ENCODE data around the gene SALL4. TPM values are rescaled to one million over a fixed set of nuclear protein-coding genes. Genes with fewer than 3 reads are reported as not detected.

SALL4 gene
- total RNA-seq, 2 donors from 2014 or later = 333 to 397 TPM

GRCh38 chr20:51837876-51838420, 35.6 kb upstream of the SALL4 start:
- Mint-ChIP-seq H3K9me3 (no peaks in the 10 kb centered on the region), H3K27me3 (ENCODE audit: insufficient read depth) (no peaks in the 10 kb centered on the region), H3K36me3 (ENCODE audit: low read depth) (no peaks in the 10 kb centered on the region), H3K4me3 (no peak overlapping the region), H3K4me1 (peaks cover 5% of the 10 kb centered on the region), H3K27ac (no peak overlapping the region)
- WGBS, 2 experiments (ENCODE audit: insufficient coverage in 1 of 2, insufficient read length in 1 of 2) = 86 to 88% methylated on average over 8 to 10 of the region's 10 CpGs
- DNase-seq = no peak
- Histone ChIP-seq H3K9ac (ENCODE audit: extremely low read depth, low read length, poor library complexity, severe bottlenecking) (no peak overlapping the region), H3K36me3 (ENCODE audit: control insufficient read depth, insufficient read depth, low read length) (no peaks in the 10 kb centered on the region), H3K4me1 (ENCODE audit: control insufficient read depth, insufficient read depth, low read length) (no peaks in the 10 kb centered on the region), H3K27me3 (ENCODE audit: control insufficient read depth, insufficient read depth, low read length, poor library complexity, severe bottlenecking) (no peaks in the 10 kb centered on the region), H3K4me3 (ENCODE audit: low read length) (no peak overlapping the region), H3K27ac (ENCODE audit: low read depth, low read length) (no peak overlapping the region), H3K9me3 (ENCODE audit: control insufficient read depth, low read length) (no peaks in the 10 kb centered on the region)
- TF ChIP-seq CTCF (conservative IDR thresholded peaks at IDR 0.05) = no peak

GRCh38 chr20:51837436-51837835, 35.1 kb upstream of the SALL4 start:
- no peak overlapping the region for H3K4me3 ChIP-seq (ENCODE audit: low read length)
- H3K27me3 Mint-ChIP-seq (ENCODE audit: insufficient read depth) = no peaks in the 10 kb centered on the region
- WGBS, 2 experiments (ENCODE audit: insufficient coverage in 1 of 2, insufficient read length in 1 of 2) = 96 to 100% methylated on average over 2 to 6 of the region's 6 CpGs
- DNase-seq = no peak
- H3K4me1 ChIP-seq (ENCODE audit: control insufficient read depth, insufficient read depth, low read length) = no peaks in the 10 kb centered on the region
- H3K9me3 ChIP-seq (ENCODE audit: control insufficient read depth, low read length) = no peaks in the 10 kb centered on the region
- no peak for TF ChIP-seq CTCF (conservative IDR thresholded peaks at IDR 0.05)
- H3K36me3 Mint-ChIP-seq (ENCODE audit: low read depth) = no peaks in the 10 kb centered on the region
- H3K4me1 Mint-ChIP-seq = peaks cover 5% of the 10 kb centered on the region
- no peaks in the 10 kb centered on the region for H3K9me3 Mint-ChIP-seq
- no peaks in the 10 kb centered on the region for H3K27me3 ChIP-seq (ENCODE audit: control insufficient read depth, insufficient read depth, low read length, poor library complexity, severe bottlenecking)
- no peak overlapping the region for H3K4me3 Mint-ChIP-seq
- no peak overlapping the region for H3K9ac ChIP-seq (ENCODE audit: extremely low read depth, low read length, poor library complexity, severe bottlenecking)
- no peak overlapping the region for H3K27ac ChIP-seq (ENCODE audit: low read depth, low read length)
- H3K36me3 ChIP-seq (ENCODE audit: control insufficient read depth, insufficient read depth, low read length) = no peaks in the 10 kb centered on the region
- no peak overlapping the region for H3K27ac Mint-ChIP-seq

- WGBS, 2 experiments (ENCODE audit: insufficient coverage in 1 of 2, insufficient read length in 1 of 2) = 87 to 95% methylated on average over 5 to 6 of the region's 6 CpGs
- H3K4me1 Mint-ChIP-seq = peaks cover 12% of the 10 kb centered on the region
- H3K27me3 Mint-ChIP-seq (ENCODE audit: insufficient read depth) = no peaks in the 10 kb centered on the region
- Histone ChIP-seq H3K27me3 (ENCODE audit: control insufficient read depth, insufficient read depth, low read length, poor library complexity, severe bottlenecking) (no peaks in the 10 kb centered on the region), H3K27ac (ENCODE audit: low read depth, low read length) (no peak overlapping the region), H3K36me3 (ENCODE audit: control insufficient read depth, insufficient read depth, low read length) (no peaks in the 10 kb centered on the region), H3K9ac (ENCODE audit: extremely low read depth, low read length, poor library complexity, severe bottlenecking) (no peak overlapping the region), H3K9me3 (ENCODE audit: control insufficient read depth, low read length) (no peaks in the 10 kb centered on the region), H3K4me3 (ENCODE audit: low read length) (no peak overlapping the region), H3K4me1 (ENCODE audit: control insufficient read depth, insufficient read depth, low read length) (peaks cover 3% of the 10 kb centered on the region)
- H3K36me3 Mint-ChIP-seq (ENCODE audit: low read depth) = no peaks in the 10 kb centered on the region
- H3K27ac Mint-ChIP-seq = no peak overlapping the region
- no peaks in the 10 kb centered on the region for H3K9me3 Mint-ChIP-seq
- no peak overlapping the region for H3K4me3 Mint-ChIP-seq
- no peak for DNase-seq
- TF ChIP-seq CTCF (conservative IDR thresholded peaks at IDR 0.05) = no peak
These were observed 31.0 kb upstream of the SALL4 start for GRCh38 chr20:51833326-51833725.

Data from endodermal cell (in vitro differentiated cells).